Measurements from ENCODE around the gene TSPAN4.

GRCh38 chr11:856397-856796 lies 13.7 kb downstream of the TSPAN4 start:
- TF ChIP-seq, protein P1, sequence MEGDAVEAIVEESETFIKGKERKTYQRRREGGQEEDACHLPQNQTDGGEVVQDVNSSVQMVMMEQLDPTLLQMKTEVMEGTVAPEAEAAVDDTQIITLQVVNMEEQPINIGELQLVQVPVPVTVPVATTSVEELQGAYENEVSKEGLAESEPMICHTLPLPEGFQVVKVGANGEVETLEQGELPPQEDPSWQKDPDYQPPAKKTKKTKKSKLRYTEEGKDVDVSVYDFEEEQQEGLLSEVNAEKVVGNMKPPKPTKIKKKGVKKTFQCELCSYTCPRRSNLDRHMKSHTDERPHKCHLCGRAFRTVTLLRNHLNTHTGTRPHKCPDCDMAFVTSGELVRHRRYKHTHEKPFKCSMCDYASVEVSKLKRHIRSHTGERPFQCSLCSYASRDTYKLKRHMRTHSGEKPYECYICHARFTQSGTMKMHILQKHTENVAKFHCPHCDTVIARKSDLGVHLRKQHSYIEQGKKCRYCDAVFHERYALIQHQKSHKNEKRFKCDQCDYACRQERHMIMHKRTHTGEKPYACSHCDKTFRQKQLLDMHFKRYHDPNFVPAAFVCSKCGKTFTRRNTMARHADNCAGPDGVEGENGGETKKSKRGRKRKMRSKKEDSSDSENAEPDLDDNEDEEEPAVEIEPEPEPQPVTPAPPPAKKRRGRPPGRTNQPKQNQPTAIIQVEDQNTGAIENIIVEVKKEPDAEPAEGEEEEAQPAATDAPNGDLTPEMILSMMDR (IDR thresholded peaks at IDR 0.05), result no peak
- TF ChIP-seq POLR2AphosphoS5 (IDR thresholded peaks at IDR 0.05) (no peak), POLR2A (IDR thresholded peaks at IDR 0.05) (no peak), EP300 (IDR thresholded peaks at IDR 0.05) (no peak)
